ENCODE measurements around the gene IFT25. TPM values are rescaled to one million over a fixed set of nuclear protein-coding genes. Genes with fewer than 3 reads are reported as not detected.

The IFT25 gene
- total RNA-seq, 2 donors from 2014 or later = 23.8 to 24.5 TPM

DNA sequence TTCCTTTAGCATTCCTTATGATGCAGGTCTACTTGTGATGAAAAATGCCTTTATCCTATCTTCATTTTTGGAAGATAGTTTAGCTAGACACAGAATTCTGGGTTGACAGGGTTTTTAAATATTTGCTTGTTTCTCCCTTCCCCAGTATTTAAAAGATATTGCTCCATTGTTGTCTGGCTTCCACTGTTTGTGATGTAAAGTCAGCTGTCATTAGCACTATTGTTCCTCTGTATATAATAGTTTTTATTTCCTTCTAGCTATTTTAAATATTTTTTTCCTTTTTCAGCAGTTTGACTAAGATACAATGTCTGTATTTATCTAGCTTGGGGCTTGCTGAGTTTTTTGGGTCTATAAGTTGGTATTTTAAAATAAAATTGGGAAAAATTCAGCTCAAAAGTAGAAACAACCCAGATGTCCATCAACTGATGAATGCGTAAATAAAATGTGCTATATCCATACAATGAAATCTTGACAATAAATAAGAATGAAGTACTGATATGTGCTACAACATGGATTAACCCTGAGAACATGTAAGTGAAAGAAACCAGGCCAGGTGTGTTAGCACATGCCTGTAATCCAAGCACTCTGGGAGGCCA lies 11.2 kb downstream of the IFT25 start:
- Histone ChIP-seq H3K27ac (no peak overlapping the region), H3K36me3 (no peaks in the 10 kb centered on the region), H3K27me3 (replicated peaks; ENCODE audit: insufficient read depth) (no peaks in the 10 kb centered on the region), H3K4me3 (no peak overlapping the region), H3K4me1 (ENCODE audit: control insufficient read depth in 1 of 2, low read depth in 2 of 2) (peaks cover 0 to 15% of the 10 kb centered on the region in 2 donors), H3K9me3 (peaks cover 6% of the 10 kb centered on the region)
- TF ChIP-seq, protein P1, sequence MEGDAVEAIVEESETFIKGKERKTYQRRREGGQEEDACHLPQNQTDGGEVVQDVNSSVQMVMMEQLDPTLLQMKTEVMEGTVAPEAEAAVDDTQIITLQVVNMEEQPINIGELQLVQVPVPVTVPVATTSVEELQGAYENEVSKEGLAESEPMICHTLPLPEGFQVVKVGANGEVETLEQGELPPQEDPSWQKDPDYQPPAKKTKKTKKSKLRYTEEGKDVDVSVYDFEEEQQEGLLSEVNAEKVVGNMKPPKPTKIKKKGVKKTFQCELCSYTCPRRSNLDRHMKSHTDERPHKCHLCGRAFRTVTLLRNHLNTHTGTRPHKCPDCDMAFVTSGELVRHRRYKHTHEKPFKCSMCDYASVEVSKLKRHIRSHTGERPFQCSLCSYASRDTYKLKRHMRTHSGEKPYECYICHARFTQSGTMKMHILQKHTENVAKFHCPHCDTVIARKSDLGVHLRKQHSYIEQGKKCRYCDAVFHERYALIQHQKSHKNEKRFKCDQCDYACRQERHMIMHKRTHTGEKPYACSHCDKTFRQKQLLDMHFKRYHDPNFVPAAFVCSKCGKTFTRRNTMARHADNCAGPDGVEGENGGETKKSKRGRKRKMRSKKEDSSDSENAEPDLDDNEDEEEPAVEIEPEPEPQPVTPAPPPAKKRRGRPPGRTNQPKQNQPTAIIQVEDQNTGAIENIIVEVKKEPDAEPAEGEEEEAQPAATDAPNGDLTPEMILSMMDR (IDR thresholded peaks at IDR 0.05) = no peak
- DNase-seq (ENCODE audit: low spot score) = no peak
- ATAC-seq (ENCODE audit: insufficient number of reproducible peaks, low FRiP score, low read depth) = no peak

DNA sequence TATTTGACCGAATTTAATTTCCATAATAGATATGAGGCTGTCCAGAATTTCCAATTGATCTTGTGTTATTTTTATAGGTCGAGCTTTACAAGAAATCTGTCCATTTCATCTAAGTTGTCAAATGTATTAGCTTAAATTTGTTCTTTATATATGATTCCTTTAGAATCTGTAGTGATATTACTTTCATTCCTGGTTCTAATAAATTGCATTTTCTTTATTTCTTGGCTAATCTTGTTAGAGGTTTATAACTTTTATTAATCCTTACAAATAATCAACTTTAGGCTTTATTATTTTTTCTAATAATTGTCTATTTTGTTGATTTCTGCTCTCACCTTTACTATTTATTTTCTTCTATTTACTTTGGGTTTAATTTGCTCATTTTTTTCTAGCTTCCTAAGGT lies 14.0 kb downstream of the IFT25 start:
- TF ChIP-seq, protein P1 (IDR thresholded peaks at IDR 0.05) = no peak
- no peaks in the 10 kb centered on the region for H3K36me3 ChIP-seq

DNA sequence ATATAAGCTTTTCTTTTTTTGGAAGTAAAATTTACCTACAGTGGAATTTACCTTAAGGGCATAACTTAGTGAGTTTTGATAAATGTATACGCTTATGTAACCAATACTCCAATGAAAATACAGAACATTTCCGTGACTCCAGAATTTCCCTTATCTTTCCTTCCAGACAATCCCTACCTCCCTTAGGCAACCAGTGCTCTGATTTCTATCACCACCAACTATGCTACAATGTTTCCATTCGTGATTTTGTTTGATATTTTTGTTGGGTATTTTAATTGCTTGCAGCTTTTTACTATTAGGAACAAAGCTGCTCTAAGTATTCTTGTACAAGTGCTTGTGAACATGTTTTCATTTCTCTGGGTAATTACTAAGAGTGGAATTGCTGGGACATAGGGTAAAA lies 14.6 kb downstream of the IFT25 start:
- no peak for DNase-seq (ENCODE audit: low spot score)
- Histone ChIP-seq H3K9me3 (peaks cover 6% of the 10 kb centered on the region), H3K36me3 (no peaks in the 10 kb centered on the region), H3K4me3 (no peak overlapping the region), H3K4me1 (ENCODE audit: control insufficient read depth in 1 of 2, low read depth in 2 of 2) (no peaks in the 10 kb centered on the region), H3K27me3 (replicated peaks; ENCODE audit: insufficient read depth) (no peaks in the 10 kb centered on the region), H3K27ac (no peak overlapping the region)
- TF ChIP-seq, protein P1 (IDR thresholded peaks at IDR 0.05) = no peak
- ATAC-seq (ENCODE audit: insufficient number of reproducible peaks, low FRiP score, low read depth) = no peak

More for the DNA sequence above, 14.0 kb downstream of the IFT25 start:
- Histone ChIP-seq H3K27me3 (replicated peaks; ENCODE audit: insufficient read depth) (no peaks in the 10 kb centered on the region), H3K9me3 (peaks cover 6% of the 10 kb centered on the region), H3K27ac (no peak overlapping the region), H3K4me1 (ENCODE audit: control insufficient read depth in 1 of 2, low read depth in 2 of 2) (peaks cover 0 to under 1% of the 10 kb centered on the region in 2 donors), H3K4me3 (no peak overlapping the region)
- no peak for ATAC-seq (ENCODE audit: insufficient number of reproducible peaks, low FRiP score, low read depth)
- no peak for DNase-seq (ENCODE audit: low spot score)

DNA sequence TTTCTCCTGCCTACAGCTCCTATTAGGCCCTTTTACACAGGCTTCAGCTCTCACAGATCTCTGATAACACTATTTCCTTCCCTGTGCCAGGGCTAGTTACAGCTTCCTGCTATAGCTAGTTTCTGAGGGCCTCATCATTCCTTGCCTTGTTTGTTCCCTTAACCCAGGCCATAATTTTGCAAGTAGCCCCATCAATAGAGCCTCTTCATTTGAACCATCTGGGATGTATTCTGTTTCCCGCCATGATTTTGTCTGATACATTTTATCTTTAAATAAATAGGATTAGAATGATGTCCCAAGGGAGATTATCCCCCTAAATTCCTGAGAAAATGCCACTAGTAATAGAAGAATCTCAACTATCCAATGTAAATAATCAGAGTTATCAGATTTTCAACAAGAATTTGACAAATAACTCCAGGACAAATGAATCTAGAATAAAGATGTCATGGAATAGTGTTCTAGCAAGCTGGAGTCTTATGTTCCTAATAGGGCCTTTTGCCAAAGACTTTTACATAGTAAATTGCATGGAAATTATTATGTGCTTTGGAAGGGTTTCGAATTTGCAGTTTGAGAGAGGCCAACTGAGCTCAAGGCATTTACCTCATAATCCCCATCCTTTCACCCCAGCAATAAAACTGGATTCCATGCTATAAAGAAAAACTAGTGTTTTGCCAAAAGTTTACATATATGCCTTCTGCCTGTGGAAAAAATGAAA lies 16.1 kb downstream of the IFT25 start:
- ATAC-seq (ENCODE audit: insufficient number of reproducible peaks, low FRiP score, low read depth) (no peak), DNase-seq (ENCODE audit: low spot score) (no peak)
- Histone ChIP-seq H3K27me3 (replicated peaks; ENCODE audit: insufficient read depth) (no peaks in the 10 kb centered on the region), H3K4me3 (no peak overlapping the region), H3K27ac (no peak overlapping the region), H3K4me1 (ENCODE audit: control insufficient read depth in 1 of 2, low read depth in 2 of 2) (no peaks in the 10 kb centered on the region), H3K9me3 (peaks cover 4% of the 10 kb centered on the region), H3K36me3 (peaks cover 1% of the 10 kb centered on the region)
- TF ChIP-seq, protein P1 (IDR thresholded peaks at IDR 0.05) = no peak

DNA sequence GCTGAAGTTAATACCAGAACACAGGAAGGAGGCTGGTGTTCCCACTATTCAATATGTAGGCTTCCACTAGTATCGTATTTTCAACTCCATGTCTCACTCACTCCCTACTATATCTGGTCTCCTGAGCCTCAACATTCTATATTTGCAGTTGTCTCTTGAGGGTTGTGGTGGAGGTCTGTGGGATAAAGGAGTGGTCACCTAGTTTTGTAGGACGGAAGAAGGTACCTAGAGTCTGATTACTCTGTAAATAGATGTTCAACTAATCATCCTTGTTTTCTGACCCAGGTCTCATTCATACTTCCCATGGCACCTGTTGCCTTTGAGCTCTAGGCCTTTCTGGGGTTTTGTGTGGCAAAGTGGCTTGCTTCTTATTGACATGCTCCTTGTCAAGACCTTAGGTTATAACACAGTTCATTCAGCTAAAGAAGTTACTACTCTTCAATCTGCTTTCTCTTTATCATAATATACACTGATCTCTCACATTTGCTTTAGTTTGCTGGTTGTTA lies 18.1 kb downstream of the IFT25 start:
- TF ChIP-seq, protein P1 (IDR thresholded peaks at IDR 0.05) = no peak
- Histone ChIP-seq H3K9me3 (no peaks in the 10 kb centered on the region), H3K36me3 (peaks cover 2% of the 10 kb centered on the region), H3K27me3 (replicated peaks; ENCODE audit: insufficient read depth) (no peaks in the 10 kb centered on the region), H3K27ac (no peak overlapping the region), H3K4me1 (ENCODE audit: control insufficient read depth in 1 of 2, low read depth in 2 of 2) (no peaks in the 10 kb centered on the region), H3K4me3 (no peak overlapping the region)
- ATAC-seq (ENCODE audit: insufficient number of reproducible peaks, low FRiP score, low read depth) = no peak
- no peak for DNase-seq (ENCODE audit: low spot score)

Measured in thoracic aorta (tissue), 2 donors.